Endothelial cell of umbilical vein (primary cell): ENCODE results near the gene EMX1.

Experiments
- EZH2 ChIP-seq: IDR thresholded peaks from 2 replicates; pipeline ENCODE4 v1.6.1; 2012; ENCODE audit warnings: borderline replicate concordance, low read depth, mild to moderate bottlenecking, moderate library complexity, low read length, inconsistent platforms; ENCODE audit not compliant: severe bottlenecking
- JUN ChIP-seq: IDR thresholded peaks from 2 replicates; pipeline ENCODE4 v1.6.1; 2011; ENCODE audit warnings: borderline replicate concordance, low read depth; ENCODE audit not compliant: insufficient read length, insufficient read depth
- POLR2A ChIP-seq: IDR thresholded peaks from 2 replicates; pipeline ENCODE4 v1.6.1; 2012; ENCODE audit warnings: low read depth, mild to moderate bottlenecking, control low read depth, low read length
- TF ChIP-seq, protein P1 (sequence below), 2 donors: IDR thresholded peaks; 1 replicate in 1 of 2; 2 replicates in 1 of 2; pipeline ENCODE4 v1.5.1; 2011; ENCODE audit warnings: low read length in 2 of 2, mild to moderate bottlenecking in 2 of 2, moderate library complexity in 2 of 2, control low read depth in 1 of 2, inconsistent platforms in 1 of 2, low read depth in 1 of 2; ENCODE audit not compliant: insufficient read depth in 1 of 2; ENCODE audit errors: extremely low read depth in 1 of 2

DNA sequence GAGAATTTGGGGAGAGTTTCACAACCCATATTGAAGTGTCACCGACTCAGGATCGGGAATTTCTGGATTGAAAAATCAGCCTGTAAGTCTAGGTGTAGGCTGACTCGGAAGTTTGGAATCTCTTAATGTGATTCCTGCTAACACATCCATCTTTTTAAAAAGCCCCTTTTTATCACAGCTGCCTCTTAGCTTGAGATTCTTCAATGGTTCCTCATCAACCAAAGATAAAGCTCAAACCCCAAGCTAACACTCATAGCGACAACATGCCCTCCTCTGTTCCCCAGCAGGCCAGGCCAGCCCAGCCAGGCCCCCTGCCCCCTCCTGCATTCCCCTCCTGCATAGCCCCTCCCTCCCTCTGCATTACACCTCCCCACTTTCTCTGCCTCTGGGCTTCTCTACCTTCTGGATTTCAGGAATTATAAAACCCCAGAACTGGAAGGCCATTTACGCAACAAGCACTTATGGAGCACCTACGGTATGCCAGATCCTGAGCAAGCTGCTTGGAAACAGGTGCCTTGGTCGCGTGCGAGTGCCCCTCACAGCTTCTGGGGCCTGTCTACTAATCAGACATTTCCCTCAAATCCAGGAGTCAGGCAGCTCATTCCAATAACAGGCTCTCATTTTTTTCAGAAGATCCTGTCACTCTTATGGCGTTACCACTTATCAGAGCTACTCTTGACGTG, 63.4 kb downstream of the EMX1 start:
- TF ChIP-seq POLR2A (no peak), JUN (no peak), EZH2 (no peak)
- TF ChIP-seq, protein P1, sequence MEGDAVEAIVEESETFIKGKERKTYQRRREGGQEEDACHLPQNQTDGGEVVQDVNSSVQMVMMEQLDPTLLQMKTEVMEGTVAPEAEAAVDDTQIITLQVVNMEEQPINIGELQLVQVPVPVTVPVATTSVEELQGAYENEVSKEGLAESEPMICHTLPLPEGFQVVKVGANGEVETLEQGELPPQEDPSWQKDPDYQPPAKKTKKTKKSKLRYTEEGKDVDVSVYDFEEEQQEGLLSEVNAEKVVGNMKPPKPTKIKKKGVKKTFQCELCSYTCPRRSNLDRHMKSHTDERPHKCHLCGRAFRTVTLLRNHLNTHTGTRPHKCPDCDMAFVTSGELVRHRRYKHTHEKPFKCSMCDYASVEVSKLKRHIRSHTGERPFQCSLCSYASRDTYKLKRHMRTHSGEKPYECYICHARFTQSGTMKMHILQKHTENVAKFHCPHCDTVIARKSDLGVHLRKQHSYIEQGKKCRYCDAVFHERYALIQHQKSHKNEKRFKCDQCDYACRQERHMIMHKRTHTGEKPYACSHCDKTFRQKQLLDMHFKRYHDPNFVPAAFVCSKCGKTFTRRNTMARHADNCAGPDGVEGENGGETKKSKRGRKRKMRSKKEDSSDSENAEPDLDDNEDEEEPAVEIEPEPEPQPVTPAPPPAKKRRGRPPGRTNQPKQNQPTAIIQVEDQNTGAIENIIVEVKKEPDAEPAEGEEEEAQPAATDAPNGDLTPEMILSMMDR (IDR thresholded peaks at IDR 0.05; ENCODE audit: extremely low read depth in 1 of 2, insufficient read depth in 1 of 2, low read depth in 1 of 2, low read length in 2 of 2): no peak
